NCI-H510A treated with DMSO at 0.1 percent for 48 hours (cell line): ENCODE measurements around the gene AXIN1.
"Not testable (repeated sequence)": the region's sequence is repeated elsewhere in the genome, so short reads cannot be mapped to it uniquely, and the experiment has no call there.

Experiments
- DNase-seq: peaks from one replicate; lab custom pipeline; 2025; lab: John Stamatoyannopoulos, UW

The AXIN1 gene

DNA sequence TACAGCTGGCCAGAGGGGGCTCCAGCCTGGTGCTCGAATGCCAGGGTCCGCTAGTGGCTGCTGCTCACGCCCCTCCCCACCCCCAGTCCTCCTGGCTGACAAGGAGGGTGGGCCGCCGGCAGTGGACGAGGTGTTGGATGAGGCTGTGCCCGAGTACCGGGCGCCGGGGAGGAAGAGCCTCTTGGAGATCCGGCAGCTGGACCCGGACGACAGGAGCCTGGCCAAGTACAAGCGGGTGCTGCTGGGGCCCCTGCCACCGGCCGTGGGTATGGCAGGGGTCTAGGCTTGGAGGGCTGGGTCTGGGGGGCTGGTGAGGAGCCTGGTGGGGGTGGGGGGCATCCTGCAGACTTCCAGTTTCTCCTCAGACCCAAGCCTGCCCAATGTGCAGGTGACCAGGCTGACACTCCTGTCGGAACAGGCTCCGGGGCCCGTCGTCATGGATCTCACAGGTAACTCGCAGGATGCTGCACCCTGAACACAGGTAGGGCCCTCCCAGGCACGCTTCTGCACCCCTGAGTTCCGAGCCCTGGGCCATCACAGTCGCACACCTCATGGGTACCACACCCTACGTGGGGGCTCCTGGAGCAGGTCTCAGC lies 70.8 kb downstream of the AXIN1 start:
- DNase-seq = no peak

DNA sequence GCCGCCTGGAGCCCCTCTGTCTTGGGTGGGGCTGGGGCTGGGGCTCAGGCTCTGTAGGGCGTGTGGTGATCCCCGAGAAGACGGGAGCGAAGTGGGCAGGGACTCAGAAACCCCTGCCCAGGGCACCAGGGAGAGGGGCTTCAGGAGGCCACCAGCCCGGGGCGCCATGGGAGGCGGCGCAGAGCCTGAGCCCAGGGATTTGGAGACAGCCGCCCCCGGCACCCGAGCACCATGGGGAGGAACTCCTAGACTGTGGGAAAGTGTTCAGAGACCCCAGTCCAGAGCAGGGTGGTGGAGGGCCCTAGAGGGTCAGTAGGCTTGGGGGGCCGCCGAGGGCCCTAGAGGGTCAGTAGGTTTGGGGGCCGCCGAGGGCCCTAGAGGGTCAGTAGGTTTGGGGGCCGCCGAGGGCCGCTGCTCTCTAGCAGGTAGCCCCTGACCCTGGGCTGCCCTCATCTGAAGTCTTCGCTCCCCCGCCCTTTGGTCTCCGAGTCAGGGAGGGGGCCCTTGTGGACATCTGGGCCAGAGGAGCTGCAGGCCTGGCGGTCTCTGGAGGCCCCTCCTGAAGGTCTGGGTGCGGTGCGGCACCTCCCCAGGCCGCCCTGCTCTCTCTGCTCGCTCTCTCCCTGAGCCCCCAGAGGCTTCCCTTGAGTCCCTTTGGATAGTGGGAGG lies 71.4 kb downstream of the AXIN1 start:
- no peak for DNase-seq

DNA sequence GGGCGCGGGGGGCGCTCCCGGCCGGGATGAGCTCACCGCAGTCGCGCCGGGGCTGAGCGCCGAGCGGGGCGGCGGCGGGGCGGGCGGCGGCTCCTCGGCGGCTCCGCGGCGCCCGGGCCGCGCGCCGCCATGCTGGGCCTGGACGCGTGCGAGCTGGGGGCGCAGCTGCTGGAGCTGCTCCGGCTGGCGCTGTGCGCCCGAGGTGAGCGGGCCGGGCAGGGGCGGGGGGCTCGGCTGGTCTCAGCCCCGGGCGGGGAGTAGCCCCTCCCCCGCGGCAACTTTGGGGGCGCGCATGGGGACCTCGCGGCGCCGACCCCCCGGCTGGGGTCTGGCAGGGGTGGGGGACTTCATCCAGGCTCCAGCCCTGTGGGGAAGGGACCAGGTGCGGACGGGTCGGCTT lies 72.0 kb downstream of the AXIN1 start, which contains the start of gene ARHGDIG:
ARHGDIG (plus strand) TSS at position 40 of the 400 bp plus-strand sequence; CDS start at position 130, 90 bp downstream.
- no peak for DNase-seq

- DNase-seq = no peak
Measured at GRCh38 chr16:280005-280460, 72.5 kb downstream of the AXIN1 start.

- DNase-seq = no peak
Measured at GRCh38 chr16:279531-279930, 73.0 kb downstream of the AXIN1 start.

- DNase-seq = peak; percentile 66
Measured at GRCh38 chr16:278863-279366, 73.6 kb downstream of the AXIN1 start.

- no peak for DNase-seq
Measured at GRCh38 chr16:276426-277077, 76.0 kb downstream of the AXIN1 start.

- no peak for DNase-seq
Measured at GRCh38 chr16:275786-276232, 76.7 kb downstream of the AXIN1 start, which contains the start of gene RGS11. Gene RGS11, minus strand, starts transcription at chr16:275944. Its CDS starts 33 bp downstream, at chr16:275911.

GRCh38 chr16:275041-275641 lies 77.4 kb downstream of the AXIN1 start:
- no peak for DNase-seq

GRCh38 chr16:273547-274421 lies 78.7 kb downstream of the AXIN1 start:
- no peak for DNase-seq

DNA sequence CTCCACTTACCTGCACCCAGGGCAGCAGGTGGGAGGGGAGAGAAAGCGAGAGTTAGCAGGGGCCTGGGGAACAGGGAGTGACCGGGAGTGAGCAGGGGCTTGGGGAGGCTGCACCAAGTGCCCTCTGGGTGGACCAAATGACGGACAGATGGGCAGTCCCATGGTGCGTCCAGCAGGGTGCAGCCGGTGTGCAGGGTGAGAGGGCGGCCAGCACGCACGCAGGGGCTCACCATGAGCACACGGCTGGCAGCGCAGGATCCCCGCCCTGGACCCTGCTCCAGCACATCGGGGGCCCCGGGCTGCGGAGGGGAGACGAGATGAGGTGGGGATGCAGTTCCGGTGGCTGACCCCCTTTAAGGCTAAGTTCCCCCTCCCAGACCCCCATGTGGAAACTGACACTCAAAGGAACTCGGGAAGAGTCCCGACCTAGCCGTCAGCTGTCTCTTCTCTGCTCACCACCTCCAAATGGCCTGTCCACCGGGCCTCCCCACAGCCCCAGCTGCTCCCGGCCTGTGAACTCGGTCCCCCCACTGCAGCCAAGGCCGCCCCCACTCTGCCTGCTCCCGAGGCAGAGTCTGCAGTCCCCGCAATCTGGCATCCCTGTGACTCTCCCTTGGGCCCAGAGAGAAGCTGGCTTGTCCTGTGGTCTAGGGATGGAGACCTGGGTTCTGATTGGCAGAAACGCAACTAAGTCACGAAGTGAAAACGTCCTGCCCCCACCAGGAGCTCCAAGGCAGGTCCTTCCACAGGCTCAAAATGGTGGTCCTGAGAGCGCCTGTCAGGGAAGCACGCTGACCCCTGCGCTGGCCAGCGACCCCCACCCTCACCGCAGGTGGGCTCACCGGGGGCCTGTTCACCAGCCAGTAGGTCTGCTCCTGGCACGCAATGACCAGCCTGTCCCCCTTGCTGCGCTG lies 79.6 kb downstream of the AXIN1 start:
- DNase-seq = no peak

DNA sequence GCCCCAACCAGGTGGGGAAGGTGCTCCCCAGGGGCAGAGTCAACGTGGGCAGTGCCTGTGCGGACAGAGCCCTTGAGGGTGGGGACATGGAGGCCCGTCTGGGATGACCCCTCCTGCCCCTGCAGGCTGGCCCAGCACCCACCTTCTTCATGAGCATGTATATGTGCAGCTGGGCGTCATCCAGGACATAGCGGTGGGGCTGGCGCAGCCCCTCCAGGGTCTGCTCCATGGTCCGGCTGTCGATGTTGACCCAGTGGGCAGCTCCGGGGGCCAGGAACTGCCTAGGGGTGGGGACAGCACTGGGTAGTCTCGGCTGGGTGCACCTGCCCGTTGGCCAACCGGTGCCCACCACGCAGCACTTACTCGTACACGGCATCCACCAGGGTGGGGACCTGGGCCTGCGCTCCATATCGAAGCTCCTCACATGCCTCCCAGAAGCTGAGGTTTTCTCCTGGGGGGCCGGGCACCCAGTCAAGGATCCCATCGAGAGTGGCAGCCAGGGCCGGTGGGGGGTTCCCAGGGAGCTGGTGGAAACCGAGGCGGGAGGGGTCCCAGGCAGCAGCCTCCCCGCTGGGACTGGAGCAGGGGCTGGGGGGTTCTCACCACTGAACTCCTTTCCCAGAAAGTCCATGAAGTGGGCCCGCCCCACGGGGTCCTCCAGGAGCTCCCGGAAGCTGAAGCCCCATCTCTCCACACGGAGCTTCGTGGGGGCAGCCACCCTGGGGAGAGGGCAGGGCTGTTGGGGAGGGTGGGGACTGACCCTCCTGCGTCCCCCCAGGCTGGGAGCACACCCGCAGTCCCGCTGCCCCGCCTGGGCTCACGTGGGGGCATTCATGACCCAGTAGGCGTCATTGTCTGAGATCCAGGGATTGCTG lies 81.9 kb downstream of the AXIN1 start:
- no peak for DNase-seq

- no peak for DNase-seq
Measured at GRCh38 chr16:269061-269796, 83.3 kb downstream of the AXIN1 start.

- DNase-seq = no peak
Measured at GRCh38 chr16:268141-269053, 84.1 kb downstream of the AXIN1 start.

DNA sequence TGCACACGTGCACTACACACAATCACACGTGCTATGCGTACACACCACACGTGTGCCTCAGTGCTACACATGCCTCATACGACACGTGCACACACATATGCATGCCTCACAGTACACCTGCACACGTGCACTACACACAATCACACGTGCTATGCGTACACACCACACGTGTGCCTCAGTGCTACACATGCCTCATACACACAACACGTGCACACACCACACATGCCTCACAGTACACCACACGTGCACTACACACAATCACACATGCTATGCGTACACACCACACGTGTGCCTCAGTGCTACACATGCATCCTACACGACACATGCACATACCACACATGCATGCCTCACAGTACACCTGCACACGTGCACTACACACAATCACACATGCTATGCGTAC lies 85.0 kb downstream of the AXIN1 start:
- DNase-seq = not testable (repeated sequence)

DNA sequence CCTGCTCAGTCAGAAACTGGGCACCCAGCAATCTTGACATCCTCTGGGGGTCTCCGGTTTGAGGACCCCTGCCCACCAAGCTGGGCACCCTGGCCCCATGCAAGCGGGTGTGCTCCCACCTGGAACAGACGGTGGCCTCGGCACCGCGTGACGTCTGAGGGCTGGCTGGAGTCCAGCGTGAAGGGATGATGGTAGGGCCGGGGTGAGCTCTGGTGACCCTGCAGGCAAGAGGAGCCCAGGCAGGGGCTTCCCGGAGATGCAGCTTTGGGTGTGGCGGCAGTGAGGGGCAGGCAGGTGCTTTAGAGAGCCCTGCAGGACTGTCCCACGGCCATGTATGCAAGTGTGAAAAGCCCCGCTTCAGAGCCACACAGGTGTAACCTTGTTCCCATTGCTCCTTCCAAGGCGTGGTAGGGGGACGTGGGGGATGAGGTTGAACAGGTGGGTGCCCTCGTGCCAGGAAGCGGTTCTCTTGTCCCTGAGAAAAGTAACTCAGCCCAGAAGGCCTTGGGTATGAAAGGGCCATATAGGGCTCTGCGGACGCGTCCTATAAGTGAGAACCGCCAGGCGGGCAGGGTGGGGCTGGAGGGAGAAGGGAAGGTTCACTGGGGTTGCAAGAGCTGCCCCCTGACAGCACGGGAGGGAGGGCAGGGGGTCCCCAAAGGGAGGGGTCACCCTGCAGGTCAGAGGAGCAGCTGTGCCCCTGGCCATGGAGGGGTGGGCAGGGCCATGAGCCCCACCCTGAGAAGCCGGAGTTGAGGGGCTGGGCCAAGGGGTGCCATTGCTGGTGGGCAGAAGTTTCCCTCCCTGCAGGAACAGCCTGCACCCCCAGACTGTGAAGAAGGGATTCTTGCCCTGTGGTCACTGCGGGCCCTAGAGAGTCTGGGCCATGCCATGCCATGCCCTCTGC lies 86.0 kb downstream of the AXIN1 start:
- DNase-seq = no peak
